PFSK-1 (cell line): Measurements from ENCODE around the gene OMA1.

ENCODE experiments used
- SIN3A ChIP-seq: IDR thresholded peaks from 2 replicates; pipeline ENCODE4 v1.6.1; 2012; ENCODE audit warnings: mild to moderate bottlenecking, low read length, moderate library complexity, borderline replicate concordance; ENCODE audit not compliant: insufficient read depth
- TAF1 ChIP-seq: IDR thresholded peaks from 2 replicates; pipeline ENCODE4 v1.6.1; 2012; ENCODE audit warnings: low read length, control low read depth, borderline replicate concordance; ENCODE audit not compliant: insufficient read depth
- TF ChIP-seq, protein P1 (sequence below), 2 experiments: IDR thresholded peaks; 2 replicates each; pipeline versions ENCODE4 v1.6.1 to v1.8.0; 2011 to 2012; ENCODE audit warnings: low read depth in 2 of 2, low read length in 2 of 2, control low read depth in 1 of 2, inconsistent platforms in 1 of 2, mild to moderate bottlenecking in 1 of 2, moderate library complexity in 1 of 2; ENCODE audit not compliant: insufficient read depth in 1 of 2

DNA sequence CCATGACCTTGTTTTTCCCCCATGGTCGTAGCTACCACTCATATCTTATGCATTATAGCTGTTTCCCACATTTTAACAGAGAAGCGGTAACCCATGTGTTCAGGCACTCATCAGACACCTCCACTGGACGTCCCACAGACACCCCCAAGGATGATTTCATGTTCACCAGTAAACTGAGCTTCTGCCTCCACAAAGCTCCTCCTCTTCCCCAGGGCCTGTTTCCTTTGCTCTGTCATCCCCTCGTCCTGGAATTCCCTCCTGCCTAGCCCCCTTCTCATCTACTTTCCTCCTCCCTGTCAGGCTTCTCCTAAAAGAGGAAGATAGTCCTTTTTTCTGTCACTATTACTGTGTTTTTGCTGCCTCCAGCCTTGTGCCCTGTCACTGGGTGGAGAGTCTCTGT lies 111.2 kb downstream of the OMA1 start:
- TF ChIP-seq TAF1 = no peak
- TF ChIP-seq, protein P1, sequence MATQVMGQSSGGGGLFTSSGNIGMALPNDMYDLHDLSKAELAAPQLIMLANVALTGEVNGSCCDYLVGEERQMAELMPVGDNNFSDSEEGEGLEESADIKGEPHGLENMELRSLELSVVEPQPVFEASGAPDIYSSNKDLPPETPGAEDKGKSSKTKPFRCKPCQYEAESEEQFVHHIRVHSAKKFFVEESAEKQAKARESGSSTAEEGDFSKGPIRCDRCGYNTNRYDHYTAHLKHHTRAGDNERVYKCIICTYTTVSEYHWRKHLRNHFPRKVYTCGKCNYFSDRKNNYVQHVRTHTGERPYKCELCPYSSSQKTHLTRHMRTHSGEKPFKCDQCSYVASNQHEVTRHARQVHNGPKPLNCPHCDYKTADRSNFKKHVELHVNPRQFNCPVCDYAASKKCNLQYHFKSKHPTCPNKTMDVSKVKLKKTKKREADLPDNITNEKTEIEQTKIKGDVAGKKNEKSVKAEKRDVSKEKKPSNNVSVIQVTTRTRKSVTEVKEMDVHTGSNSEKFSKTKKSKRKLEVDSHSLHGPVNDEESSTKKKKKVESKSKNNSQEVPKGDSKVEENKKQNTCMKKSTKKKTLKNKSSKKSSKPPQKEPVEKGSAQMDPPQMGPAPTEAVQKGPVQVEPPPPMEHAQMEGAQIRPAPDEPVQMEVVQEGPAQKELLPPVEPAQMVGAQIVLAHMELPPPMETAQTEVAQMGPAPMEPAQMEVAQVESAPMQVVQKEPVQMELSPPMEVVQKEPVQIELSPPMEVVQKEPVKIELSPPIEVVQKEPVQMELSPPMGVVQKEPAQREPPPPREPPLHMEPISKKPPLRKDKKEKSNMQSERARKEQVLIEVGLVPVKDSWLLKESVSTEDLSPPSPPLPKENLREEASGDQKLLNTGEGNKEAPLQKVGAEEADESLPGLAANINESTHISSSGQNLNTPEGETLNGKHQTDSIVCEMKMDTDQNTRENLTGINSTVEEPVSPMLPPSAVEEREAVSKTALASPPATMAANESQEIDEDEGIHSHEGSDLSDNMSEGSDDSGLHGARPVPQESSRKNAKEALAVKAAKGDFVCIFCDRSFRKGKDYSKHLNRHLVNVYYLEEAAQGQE (IDR thresholded peaks at IDR 0.05; ENCODE audit: insufficient read depth in 1 of 2, low read depth in 2 of 2, low read length in 2 of 2) = no peak
- TF ChIP-seq SIN3A = no peak
